Measurements from ENCODE around the gene ANKLE1.
A peak's percentile ranks its signal among the peaks of the same experiment; 100 is the strongest.

Gene ANKLE1, protein sequence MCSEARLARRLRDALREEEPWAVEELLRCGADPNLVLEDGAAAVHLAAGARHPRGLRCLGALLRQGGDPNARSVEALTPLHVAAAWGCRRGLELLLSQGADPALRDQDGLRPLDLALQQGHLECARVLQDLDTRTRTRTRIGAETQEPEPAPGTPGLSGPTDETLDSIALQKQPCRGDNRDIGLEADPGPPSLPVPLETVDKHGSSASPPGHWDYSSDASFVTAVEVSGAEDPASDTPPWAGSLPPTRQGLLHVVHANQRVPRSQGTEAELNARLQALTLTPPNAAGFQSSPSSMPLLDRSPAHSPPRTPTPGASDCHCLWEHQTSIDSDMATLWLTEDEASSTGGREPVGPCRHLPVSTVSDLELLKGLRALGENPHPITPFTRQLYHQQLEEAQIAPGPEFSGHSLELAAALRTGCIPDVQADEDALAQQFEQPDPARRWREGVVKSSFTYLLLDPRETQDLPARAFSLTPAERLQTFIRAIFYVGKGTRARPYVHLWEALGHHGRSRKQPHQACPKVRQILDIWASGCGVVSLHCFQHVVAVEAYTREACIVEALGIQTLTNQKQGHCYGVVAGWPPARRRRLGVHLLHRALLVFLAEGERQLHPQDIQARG

DNA sequence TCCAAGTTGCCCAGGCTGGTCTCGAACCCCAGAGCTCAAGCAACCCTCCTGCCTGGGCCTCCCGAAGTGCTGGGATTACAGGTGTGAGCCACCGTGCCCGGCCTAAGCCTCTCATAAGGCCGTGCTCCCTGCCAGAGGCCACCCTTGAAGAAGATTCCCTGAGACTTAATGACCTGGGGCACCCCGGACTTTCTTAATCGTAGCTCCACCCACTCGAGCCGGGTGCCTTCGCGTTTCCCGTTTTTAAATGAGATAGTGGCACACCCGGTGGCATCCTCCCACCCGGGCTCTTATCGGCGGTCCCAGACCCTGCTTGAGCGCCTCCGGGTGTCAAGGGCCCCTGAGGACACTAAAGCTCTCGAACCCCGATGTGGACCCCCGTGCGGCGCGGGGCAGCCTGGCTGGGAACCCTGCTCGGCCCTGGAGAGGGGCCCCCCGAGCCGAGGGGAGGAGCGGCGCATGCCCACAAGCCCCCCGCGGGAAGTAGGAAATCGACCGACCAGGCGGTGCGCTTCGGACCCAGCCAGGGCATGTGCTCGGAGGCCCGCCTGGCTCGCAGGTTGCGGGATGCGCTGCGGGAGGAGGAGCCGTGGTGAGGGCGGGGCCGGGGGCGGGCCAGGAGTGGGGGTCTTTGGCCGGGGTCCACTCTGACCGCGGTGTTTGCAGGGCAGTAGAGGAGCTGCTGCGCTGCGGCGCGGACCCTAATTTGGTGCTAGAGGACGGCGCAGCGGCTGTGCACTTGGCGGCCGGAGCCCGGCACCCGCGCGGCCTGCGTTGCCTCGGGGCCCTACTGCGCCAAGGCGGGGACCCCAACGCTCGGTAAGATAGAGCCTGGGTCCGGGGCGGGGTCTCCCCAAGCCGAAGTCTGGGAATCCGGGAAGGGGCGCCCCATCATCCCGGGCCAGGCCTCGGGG lies at the start of gene ANKLE1:
ANKLE1 (plus strand) TSS at position 511 of the 914 bp plus-strand sequence; CDS start at position 531, 20 bp downstream.
- DNase-seq (ENCODE audit: low read depth), result peak; percentile 6

DNA sequence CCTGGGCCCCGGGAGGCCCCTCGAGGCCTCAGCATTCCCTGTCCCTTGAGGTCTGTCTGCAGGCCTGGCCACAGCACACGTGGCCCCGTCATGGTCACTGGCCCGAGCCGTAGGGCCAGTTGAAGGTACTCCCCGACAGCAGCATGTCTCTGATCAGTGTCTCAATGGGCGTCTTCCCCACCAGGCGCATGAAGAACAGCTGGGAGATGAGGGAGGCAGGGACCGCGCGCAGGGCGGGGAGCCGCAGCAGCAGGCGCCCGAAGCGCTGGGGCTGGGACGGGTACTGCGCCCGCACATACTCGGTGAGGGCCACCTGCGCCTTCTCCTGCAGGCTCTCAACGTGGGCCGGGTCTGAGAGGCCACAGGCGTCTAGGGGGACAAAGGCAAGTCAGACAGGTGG lies 49.4 kb upstream of the ANKLE1 start:
- DNase-seq (ENCODE audit: low read depth), result no peak

DNA sequence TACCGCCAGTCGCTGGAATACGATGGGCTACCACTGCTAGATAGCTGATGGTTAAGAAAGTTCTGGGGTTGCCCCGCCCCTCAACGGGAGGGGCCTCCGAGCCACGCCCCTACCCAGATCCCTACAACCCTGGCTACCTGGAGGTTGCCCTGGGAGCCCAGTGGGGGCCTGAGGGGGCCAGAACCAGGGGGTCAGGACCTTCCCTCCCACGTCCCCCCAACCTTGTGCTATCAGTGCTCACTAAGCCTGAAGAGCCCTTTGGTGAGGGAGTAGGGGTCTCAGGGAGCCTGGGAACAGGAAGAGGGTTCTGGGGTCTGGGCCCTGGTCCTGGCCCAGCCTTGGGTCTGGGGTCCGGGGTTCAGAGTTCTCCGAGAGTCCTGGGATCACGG lies 46.8 kb upstream of the ANKLE1 start:
- DNase-seq (ENCODE audit: low read depth), result peak; percentile 33

DNA sequence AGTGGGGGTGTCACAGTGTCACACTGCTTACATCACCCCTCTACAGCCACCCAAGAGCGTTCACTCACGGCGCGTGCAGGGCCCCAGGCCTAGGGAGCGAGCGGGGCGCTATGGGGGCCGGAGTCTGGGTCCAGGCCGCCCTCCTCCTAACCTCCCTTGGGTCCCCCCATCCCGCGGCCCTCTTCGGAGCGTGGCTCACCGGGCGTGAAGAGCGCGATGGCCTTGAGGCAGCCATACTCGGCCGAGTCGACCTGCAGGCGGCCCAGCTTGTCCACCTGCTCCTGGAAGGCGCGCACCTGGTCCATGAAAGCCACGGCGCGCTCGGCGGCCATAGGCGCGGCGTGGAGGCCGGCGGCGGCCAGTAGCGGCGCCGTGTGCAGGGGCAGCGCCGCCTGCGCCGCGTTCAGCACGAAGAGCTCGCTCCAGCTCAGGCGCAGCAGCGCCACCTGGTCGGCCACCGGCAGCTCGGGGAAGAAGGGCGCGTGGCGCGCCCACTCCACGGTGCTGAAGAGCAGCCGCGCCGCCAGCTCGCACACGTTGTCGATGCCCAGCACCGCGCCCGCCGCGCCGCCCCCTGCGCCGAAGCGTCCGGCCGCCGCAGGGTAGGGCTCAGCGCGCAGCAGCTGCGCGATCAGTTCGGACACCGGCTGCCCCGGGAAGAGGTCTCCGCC lies 46.3 kb upstream of the ANKLE1 start:
- DNase-seq (ENCODE audit: low read depth), result peak; percentile 65

DNA sequence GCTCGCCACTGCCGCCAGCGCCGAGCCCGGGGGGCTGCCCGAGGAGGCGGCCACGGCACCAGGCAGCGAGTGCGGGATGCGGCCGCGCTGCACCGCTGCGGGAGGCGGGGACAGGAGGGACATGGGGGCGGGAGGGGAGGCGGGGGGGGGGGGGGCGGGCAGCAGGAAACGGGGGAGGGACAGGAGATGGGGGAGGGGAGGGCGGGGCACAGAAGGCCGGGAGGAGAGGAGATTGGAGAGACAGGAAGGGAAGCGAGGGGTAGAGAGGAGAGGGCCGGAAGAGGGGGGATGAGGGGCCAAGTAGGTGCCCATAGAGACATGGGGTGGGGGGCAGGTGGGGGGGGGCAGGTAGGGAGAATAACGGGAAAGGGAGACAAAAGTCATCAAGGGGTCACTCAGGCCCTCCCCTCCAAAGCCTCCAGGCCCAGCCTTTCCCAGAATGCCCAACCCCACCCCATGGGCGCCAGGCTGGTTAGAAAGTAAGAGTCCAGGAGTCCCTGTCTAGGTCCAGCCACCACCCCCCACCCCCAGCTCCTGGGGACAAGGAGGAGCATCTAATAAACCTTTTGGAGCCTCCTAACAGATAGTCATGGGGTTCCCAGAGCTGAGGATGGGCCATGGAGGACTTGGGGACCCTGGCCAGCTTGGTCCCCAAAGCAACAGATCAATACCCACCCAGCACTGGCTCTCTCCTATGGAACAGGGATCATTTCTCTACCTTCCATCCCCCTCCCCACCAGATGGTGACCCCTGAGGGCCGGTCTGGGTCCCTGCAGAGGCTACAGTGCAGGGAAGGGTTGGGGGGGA lies 45.5 kb upstream of the ANKLE1 start:
- no peak for DNase-seq (ENCODE audit: low read depth)

DNA sequence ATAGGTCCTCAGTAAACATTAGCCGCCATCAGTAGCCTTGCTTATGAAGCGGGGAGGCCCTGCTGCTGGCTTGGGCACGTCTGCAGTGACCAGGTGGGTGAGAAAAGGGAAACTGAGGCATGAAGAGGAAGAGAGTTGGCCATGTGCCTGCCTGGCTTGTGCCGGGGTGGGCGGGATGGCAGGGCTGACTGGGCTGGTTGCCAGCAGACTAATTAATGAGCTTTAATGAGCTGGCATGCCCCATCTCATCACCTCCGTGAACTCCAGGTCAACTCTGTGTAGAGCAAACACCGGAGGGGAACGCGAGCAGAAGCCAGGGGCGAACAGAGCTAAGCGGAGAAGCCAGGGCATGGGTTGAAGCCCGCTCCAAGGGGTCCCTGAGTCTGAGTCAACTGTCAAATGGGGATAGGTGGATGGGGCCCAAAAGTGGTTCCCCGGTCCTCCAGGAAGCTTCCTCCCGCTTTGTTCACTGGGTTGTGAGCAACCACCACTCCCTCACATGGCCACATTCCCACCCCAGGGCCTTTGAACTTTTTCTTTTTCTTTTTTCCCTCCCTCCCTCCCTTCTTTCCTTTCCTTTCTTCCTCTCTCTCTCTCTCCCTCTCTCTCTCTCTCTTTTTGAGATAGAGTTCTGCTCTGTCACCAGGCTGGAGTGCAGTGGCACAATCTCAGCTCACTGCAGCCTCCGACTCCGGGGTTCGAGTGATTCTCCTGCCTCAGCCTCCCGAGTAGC lies 44.7 kb upstream of the ANKLE1 start:
- DNase-seq (ENCODE audit: low read depth), result no peak

DNA sequence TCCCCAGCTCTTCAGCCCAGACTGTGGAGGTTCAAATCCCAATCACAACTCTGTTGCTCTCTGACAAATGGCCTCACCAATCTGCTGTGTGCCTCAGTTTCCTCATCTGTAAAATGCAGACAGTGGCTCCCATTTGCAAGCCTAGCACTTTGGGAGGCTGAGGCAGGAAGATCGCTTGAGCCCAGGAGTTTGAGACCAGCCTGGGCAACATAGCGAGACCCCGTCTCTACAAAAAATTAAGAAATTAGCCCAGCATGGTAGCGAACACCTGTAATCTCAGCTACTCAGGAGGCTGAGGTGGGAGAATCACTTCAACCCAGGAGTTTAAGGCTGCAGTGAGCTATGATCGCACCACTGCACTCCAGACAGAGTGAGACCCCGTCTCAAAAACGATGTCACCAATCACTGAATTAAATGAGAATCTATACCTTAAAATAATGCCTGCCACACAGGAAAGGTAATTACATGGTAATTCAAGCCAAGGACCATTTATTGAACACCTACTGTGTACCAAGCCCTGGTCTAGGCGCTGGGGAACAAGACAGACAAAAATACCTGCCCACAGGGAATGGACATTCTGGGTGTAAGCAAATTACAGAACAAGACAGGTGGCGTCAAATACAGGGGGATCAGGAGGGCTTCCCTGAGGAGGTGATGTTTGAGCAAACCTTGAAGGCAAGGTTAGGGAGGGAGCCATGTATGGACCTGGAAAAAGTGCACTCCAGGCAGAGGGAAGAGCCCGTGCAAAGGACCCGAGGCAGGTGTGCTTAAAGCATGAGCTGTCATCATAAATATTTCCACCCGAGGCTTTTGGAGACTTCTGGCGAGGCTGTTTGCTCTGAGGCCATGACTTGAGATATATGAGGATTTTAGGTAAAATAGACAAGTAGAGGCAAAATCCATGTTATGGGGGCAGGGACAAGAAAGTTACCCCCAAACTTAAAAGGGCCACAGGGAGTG lies 43.7 kb upstream of the ANKLE1 start:
- DNase-seq (ENCODE audit: low read depth), result no peak

DNA sequence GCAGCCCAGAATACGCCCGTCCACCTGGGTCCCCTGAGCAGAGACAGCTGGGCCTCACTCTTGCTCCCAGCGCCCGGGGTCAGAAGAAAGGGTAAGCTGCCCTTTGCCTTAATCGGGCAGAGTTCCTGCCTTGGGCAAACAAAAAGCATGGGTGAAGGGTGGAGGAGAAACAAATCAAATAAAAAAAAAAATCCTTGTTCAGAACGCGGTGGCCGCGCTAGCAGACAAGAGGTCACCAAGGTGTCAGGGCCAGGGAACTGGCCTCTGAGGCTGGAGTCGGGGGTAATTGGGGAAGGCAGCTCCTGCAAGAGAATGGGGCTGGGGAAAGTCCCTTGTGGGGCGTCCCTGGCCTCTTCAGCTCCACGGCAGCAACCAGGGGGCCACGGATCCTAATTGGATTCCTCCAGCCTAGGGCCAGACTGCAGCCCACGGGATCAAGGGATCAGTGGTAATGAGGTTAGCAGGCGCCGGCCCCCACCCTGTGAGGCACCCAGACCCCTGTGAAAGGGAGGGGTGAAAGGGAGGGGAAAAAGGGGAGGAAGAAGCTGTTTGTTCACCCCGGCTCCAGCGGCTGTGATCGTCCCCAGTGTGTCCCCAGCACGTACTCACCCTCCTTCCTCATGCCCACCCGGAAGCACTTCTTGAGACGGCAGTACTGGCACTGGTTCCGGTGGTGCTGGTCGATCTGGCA lies 41.5 kb upstream of the ANKLE1 start:
- DNase-seq (ENCODE audit: low read depth), result no peak

DNA sequence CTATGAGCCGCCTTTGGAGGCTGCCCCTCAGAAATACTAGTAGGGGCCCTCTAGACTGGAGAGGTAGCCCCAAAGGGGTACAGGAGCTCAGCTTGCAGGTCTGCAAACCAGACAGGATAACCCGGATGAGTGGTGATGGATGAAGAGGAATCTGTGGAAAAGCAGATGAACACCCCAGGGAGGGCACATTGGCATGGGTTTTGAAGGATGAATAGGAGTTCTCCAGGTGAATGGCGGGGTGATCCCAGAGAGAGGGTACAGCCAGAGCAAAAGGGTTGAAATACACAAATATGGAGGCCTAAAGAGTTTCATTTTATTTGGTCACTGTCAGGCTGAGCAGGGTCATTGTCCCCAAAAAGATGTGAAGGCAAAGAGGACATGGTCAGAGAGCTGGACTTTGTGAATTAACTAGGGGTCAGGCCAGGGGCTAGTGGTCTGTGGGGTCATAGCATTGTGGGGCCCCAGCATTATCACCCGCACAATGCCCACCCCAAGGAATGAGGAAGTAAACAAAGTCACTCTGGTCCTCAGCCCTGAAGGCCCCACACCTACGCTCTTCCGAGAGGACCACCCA lies 40.8 kb upstream of the ANKLE1 start:
- no peak for DNase-seq (ENCODE audit: low read depth)

DNA sequence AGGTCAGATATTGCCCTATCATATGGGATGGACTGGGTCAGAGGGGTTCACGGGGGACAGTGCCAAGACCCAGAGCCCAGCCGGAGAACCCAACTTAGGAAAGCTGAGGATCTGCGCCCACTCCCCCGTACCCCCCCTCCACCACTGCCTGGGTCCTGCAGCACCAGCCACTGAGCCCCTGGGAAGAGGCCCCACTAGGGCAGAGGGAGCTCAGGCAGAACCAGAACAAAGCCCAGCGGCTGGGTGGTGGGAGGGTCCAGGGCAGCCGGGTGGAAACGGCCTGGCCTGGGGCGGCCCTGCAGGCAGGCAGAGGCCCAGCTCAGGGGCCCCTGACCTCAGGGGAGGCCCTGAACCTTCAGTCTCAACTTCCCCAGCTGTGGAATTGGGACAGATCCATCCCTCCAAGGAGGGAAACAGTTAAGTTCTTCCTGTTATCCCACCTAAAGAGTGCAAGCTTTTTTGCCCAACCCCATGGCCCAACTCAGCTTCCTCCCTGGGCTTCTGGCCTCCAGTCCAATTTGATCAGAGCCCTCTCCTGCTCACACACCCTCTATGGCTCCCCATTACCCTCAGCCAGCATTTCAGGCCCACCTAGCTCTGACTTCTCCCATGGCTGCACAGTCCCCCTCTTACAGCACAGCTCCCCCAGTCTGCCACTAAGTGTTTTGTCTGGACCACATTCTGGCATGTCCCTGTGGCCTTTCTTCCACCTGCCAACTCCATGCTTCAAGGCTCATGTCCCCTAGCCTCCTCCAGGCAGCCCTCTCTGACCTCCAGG lies 39.1 kb upstream of the ANKLE1 start:
- no peak for DNase-seq (ENCODE audit: low read depth)

DNA sequence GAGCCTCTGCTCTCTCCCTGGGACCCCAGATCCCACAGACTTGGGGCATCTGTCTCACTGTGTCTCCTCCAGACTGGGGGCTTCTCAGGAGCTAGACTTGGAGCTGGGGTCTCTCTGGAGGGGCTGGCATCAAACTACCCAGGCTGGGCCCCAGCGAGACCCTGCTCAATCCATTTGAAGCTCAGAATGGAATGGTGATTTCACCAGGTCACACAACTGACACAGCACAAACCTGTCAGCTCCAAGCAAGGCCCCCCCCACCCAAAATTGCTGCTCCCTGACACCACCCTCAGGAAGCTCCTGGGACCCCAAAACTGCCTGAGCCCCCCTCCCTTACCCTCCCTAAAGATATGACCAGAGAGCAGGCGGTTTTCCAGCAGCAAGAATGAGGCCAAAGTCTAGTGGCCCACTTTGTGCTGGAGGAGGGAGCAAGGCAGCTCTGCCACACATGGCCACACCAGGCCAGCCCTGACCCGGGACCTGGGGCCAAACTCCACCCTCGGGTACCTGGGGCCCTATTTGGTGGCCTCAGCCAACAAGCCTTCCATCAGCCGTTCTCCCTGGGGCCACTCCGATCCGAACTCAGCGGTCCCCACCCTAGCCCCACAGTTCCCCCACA lies 38.4 kb upstream of the ANKLE1 start:
- no peak for DNase-seq (ENCODE audit: low read depth)

DNA sequence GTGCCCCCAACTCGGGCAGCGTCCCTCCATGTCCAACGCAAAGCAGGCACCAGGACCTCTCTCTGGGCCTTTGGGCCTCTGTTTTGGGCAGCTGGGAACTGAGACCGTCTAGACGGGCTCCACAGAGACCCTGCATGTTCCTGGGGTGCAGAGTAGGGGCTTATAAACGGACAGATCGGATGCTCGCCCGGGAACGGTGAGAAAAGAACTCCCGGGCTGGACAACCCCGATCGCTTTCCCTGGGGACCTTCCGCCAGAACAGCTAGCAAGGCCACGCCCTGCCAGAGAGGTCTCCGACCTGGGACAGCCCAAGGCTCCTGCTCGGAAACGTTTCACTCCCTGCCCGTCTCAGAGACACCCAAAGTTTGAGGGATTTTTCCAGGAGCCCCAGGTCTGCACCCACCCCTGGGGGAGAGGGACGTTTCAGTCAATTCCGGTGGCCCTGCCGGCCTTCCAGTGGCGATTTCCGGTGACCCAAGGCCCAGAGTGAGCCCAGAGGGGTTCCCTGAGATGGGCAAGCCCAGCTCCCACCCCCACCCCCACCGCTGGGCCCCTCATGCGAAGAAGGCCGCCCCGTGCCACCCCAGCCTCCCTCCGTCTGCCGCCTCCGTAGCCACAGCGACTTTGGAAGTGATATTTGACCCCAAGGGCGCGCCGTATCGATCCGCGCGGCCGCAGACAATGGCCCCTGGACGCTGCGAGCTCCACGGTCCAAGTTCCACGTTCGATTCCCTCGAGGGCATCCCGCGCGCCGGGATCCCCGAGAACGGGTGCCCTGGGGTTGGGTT lies 37.7 kb upstream of the ANKLE1 start:
- no peak for DNase-seq (ENCODE audit: low read depth)

DNA sequence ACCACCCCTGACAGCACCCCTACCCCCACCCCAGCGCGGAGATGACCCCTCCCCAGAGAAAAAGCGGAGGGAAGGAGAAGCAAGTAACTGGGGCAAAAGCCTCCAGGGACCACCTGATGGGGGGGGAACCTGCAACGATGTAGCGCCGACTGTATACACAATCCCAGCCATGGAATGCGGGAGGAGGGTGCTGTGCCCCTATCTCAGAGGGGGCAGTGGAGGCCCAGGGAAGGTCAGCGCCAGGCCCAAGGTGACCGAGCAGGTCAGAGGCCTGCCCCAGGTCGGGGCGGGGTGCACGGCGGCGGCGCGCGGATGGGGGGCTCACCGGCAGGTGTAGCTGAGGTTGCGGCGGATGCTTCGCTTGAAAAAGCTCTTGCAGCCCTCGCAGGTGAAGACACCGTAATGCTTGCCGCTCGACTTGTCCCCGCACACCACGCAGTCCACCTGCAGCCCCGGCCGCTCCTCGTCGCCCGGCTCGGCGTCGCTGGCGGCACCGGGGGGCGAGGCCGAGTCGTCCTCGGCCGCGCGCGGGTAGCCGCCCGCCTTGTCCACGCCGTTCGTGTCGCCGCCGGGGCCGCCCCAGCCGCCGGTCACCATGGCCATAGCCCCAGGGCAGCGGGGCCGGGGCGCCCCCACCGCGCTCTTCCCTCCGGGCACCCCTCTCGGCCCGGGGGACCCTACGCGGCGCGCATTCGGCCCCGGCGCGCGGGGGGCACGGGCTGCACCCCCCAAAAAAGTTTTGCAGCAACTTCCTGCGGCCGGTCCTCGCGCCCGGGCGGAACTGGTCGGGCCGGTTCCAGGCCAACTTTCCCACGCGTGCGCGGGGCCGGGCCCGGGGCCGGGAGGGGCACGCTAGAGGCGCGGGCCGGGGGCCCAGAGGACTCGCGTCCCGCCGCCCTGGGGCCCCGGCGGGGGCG lies 36.8 kb upstream of the ANKLE1 start:
- DNase-seq (ENCODE audit: low read depth), result no peak

DNA sequence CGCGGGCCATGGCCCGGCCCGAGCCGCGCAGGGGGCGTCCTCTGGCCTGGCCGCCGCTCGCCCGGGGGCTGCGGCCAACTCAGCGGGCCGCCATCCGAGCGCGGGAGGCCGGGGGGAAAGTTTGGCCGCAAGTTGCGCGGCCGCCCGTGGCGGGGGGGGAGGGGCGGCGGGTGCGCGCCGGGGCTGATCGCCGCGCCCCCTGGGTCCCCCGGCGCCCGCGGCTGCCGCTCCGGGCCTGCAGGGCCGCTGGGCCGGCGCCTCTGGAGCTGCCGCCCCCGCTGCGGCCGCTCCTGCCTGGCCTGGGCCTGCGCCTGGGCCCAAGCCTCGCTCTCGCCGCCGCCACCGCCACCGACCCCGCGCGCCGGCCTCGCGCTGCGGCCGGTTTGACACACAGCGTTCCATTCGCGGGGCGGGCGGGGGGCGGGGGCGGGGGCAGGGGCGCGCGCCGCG lies 36.1 kb upstream of the ANKLE1 start, which contains the start of gene NR2F6:
NR2F6 (minus strand) TSS at position 385 of the 450 bp plus-strand sequence. CDS start 699 bp downstream, outside the sequence.
- no peak for DNase-seq (ENCODE audit: low read depth)
